GM23338 (cell line): ENCODE results near the gene SORT1. TPM values are rescaled to one million over a fixed set of nuclear protein-coding genes. Genes with fewer than 3 reads are reported as not detected.

Source experiments
- ATAC-seq: fragments of 200-7000 bp; cut with Tn5 transposase; 3 replicates; pipeline ENCODE4 v1.9.1; 2020
- DNase-seq: peaks from one replicate; pipeline ENCODE4 v3.0.0-alpha.2; 2015; ENCODE audit warnings: low spot score
- H2AFZ ChIP-seq: fragments of 200-600 bp; sonication (generic); 2 replicates; pipeline ENCODE4 v1.8.0; 2016; ENCODE audit warnings: antibody characterized with exemption, mild to moderate bottlenecking, moderate library complexity
- H3F3A ChIP-seq: fragments of 200-600 bp; sonication (generic); replicated peaks from 2 replicates; pipeline ENCODE4 v1.8.0; 2017; ENCODE audit warnings: antibody characterized with exemption, mixed run types, low read depth
- H3K27ac ChIP-seq: fragments of 200-600 bp; sonication (generic); 2 replicates; pipeline ENCODE4 v1.6.1; 2016; ENCODE audit warnings: low read depth
- H3K27me3 ChIP-seq: fragments of 200-600 bp; sonication (generic); 2 replicates; pipeline ENCODE4 v1.8.0; 2016; ENCODE audit warnings: mild to moderate bottlenecking, mixed run types, moderate library complexity; ENCODE audit not compliant: insufficient read depth
- H3K36me3 ChIP-seq: fragments of 200-600 bp; sonication (generic); 2 replicates; pipeline ENCODE4 v1.8.0; 2016; ENCODE audit warnings: mild to moderate bottlenecking; ENCODE audit not compliant: insufficient read depth
- H3K4me1 ChIP-seq: fragments of 200-600 bp; sonication (generic); 2 replicates; pipeline ENCODE4 v1.8.0; 2016; ENCODE audit warnings: mild to moderate bottlenecking, moderate library complexity; ENCODE audit not compliant: insufficient read depth
- H3K4me2 ChIP-seq: fragments of 200-600 bp; sonication (generic); 2 replicates; pipeline ENCODE4 v1.7.1; 2017; ENCODE audit warnings: mixed run types
- H3K4me3 ChIP-seq: fragments of 200-600 bp; sonication (generic); 2 replicates; pipeline ENCODE4 v1.6.1; 2016; ENCODE audit warnings: mixed run types
- H3K79me2 ChIP-seq: fragments of 200-600 bp; sonication (generic); replicated peaks from 2 replicates; pipeline ENCODE4 v1.8.0; 2017; ENCODE audit warnings: mild to moderate bottlenecking; ENCODE audit not compliant: insufficient read depth
- H3K9me2 ChIP-seq: fragments of 200-600 bp; sonication (generic); 2 replicates; pipeline ENCODE4 v1.8.0; 2017; ENCODE audit not compliant: insufficient read depth
- H4K20me1 ChIP-seq: fragments of 200-600 bp; sonication (generic); replicated peaks from 2 replicates; pipeline ENCODE4 v1.8.0; 2017; ENCODE audit warnings: mild to moderate bottlenecking; ENCODE audit not compliant: insufficient read depth
- H3K27ac Mint-ChIP-seq: 2 replicates; pipeline ENCODE4 v1.8.0; 2020; ENCODE audit warnings: inconsistent platforms, mild to moderate bottlenecking, moderate library complexity, mixed read lengths
- H3K27me3 Mint-ChIP-seq: 3 replicates; pipeline ENCODE4 v1.8.0; 2022; ENCODE audit warnings: low read depth, mild to moderate bottlenecking, moderate library complexity, mixed read lengths, inconsistent platforms; ENCODE audit not compliant: insufficient read depth, poor library complexity
- H3K36me3 Mint-ChIP-seq: 3 replicates; pipeline ENCODE4 v1.8.0; 2021; ENCODE audit warnings: low read depth, mild to moderate bottlenecking, inconsistent platforms, moderate library complexity, mixed read lengths
- H3K4me1 Mint-ChIP-seq: 3 replicates; pipeline ENCODE4 v1.8.0; 2020; ENCODE audit warnings: mild to moderate bottlenecking, inconsistent platforms, mixed read lengths
- H3K4me3 Mint-ChIP-seq: 3 replicates; pipeline ENCODE4 v1.8.0; 2021; ENCODE audit warnings: moderate library complexity, mild to moderate bottlenecking, inconsistent platforms, mixed read lengths
- H3K9me3 Mint-ChIP-seq: 3 replicates; pipeline ENCODE4 v1.8.0; 2020; ENCODE audit warnings: moderate library complexity, mild to moderate bottlenecking, inconsistent platforms, mixed read lengths
- CREB1 ChIP-seq: fragments of 250-450 bp; sonication (Bioruptor Pico); IDR thresholded peaks from 2 replicates; pipeline ENCODE4 v1.5.0; 2020; ENCODE audit warnings: low read depth, mild to moderate bottlenecking, moderate library complexity
- ETS1 ChIP-seq: IDR thresholded peaks from 2 replicates; pipeline ENCODE4 v1.6.1; 2016; ENCODE audit warnings: antibody characterized with exemption
- EZH2 ChIP-seq: fragments of 200-600 bp; sonication (generic); IDR thresholded peaks from one replicate; pipeline ENCODE4 v1.8.0; 2017; ENCODE audit warnings: antibody characterized with exemption, mild to moderate bottlenecking, low read depth; ENCODE audit not compliant: unreplicated experiment
- EZH2phosphoT487 ChIP-seq: fragments of 200-600 bp; sonication (generic); IDR thresholded peaks from one replicate; pipeline ENCODE4 v1.8.1; 2018; ENCODE audit warnings: antibody characterized with exemption; ENCODE audit not compliant: unreplicated experiment
- JUNB ChIP-seq: IDR thresholded peaks from one replicate; pipeline ENCODE4 v1.6.1; 2016; ENCODE audit warnings: antibody characterized with exemption; ENCODE audit not compliant: unreplicated experiment
- NANOG ChIP-seq: IDR thresholded peaks from 2 replicates; pipeline ENCODE4 v1.6.1; 2016; ENCODE audit warnings: antibody characterized with exemption, borderline replicate concordance
- POLR2AphosphoS5 ChIP-seq: IDR thresholded peaks from 2 replicates; pipeline ENCODE4 v1.6.1; 2016; ENCODE audit warnings: antibody characterized with exemption, low read depth
- STAT1 ChIP-seq: IDR thresholded peaks from one replicate; pipeline ENCODE4 v1.6.1; 2016; ENCODE audit warnings: antibody characterized with exemption; ENCODE audit not compliant: unreplicated experiment
- ZNF114 ChIP-seq: fragments of 250-450 bp; sonication (Bioruptor Pico); IDR thresholded peaks from 2 replicates; pipeline ENCODE4 v1.5.0; 2020; ENCODE audit warnings: mild to moderate bottlenecking, moderate library complexity
- ZNF331 ChIP-seq: fragments of 250-450 bp; sonication (Bioruptor Pico); IDR thresholded peaks from 2 replicates; pipeline ENCODE4 v1.5.0; 2020; ENCODE audit warnings: low read depth, mild to moderate bottlenecking, moderate library complexity
- ZNF462 ChIP-seq: fragments of 250-450 bp; sonication (Bioruptor Pico); IDR thresholded peaks from 2 replicates; pipeline ENCODE4 v1.5.0; 2020; ENCODE audit warnings: mild to moderate bottlenecking, moderate library complexity
- polyA plus RNA-seq: library from polyadenylated mRNA; unstranded; fragments of >200 nt; fragmentation: Nextera tagmentation; extraction: Ambion mirVana; gene quantifications from 2 replicates; pipeline ENCODE4 v1.2.1, GENCODE V29; 2016
- total RNA-seq: library from RNA; depleted of rRNA; stranded (reverse); fragments of >200 nt; shearing (Covaris generic); gene quantifications from 2 replicates; pipeline ENCODE4 v1.2.3, GENCODE V29; 2014
- TF ChIP-seq, protein P1 (sequence below), 2 experiments: fragments of 200-600 bp in 1 of 2; sonication (generic) in 1 of 2; conservative IDR thresholded peaks; 2 replicates each; pipeline versions ENCODE4 v1.5.1 to v1.6.1; 2016 to 2017; ENCODE audit warnings: antibody characterized with exemption in 2 of 2, low read depth in 2 of 2, mild to moderate bottlenecking in 2 of 2, moderate library complexity in 1 of 2
- TF ChIP-seq, protein P2 (sequence below): IDR thresholded peaks from one replicate; pipeline ENCODE4 v1.6.1; 2018; ENCODE audit warnings: antibody characterized with exemption; ENCODE audit not compliant: unreplicated experiment

SORT1 gene
- total and polyA plus RNA-seq, 2 experiments from 2014 or later, result 10.9 to 55.4 TPM

GRCh38 chr1:109381573-109381972 is 16.1 kb downstream of the SORT1 start:
- peaks cover 33% of the 10 kb centered on the region for H3K4me1 ChIP-seq
- no peaks in the 10 kb centered on the region for H3K9me3 Mint-ChIP-seq
- H3K4me3 ChIP-seq, result no peak overlapping the region
- no peak overlapping the region for H2AFZ ChIP-seq
- H3K9me2 ChIP-seq, result no peaks in the 10 kb centered on the region
- TF ChIP-seq ETS1, result no peak
- no peak for TF ChIP-seq ZNF331 (CRISPR knock-in tag)
- TF ChIP-seq JUNB, result no peak
- no peak for TF ChIP-seq CREB1 (CRISPR knock-in tag)
- no peak for TF ChIP-seq ZNF462 (CRISPR knock-in tag)
- TF ChIP-seq, protein P1, sequence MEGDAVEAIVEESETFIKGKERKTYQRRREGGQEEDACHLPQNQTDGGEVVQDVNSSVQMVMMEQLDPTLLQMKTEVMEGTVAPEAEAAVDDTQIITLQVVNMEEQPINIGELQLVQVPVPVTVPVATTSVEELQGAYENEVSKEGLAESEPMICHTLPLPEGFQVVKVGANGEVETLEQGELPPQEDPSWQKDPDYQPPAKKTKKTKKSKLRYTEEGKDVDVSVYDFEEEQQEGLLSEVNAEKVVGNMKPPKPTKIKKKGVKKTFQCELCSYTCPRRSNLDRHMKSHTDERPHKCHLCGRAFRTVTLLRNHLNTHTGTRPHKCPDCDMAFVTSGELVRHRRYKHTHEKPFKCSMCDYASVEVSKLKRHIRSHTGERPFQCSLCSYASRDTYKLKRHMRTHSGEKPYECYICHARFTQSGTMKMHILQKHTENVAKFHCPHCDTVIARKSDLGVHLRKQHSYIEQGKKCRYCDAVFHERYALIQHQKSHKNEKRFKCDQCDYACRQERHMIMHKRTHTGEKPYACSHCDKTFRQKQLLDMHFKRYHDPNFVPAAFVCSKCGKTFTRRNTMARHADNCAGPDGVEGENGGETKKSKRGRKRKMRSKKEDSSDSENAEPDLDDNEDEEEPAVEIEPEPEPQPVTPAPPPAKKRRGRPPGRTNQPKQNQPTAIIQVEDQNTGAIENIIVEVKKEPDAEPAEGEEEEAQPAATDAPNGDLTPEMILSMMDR (conservative IDR thresholded peaks at IDR 0.05; ENCODE audit: low read depth in 2 of 2), result no peak
- TF ChIP-seq NANOG, result no peak
- no peak for TF ChIP-seq ZNF114
- TF ChIP-seq POLR2AphosphoS5, result no peak
- no peak for TF ChIP-seq EZH2phosphoT487
- TF ChIP-seq, protein P2, sequence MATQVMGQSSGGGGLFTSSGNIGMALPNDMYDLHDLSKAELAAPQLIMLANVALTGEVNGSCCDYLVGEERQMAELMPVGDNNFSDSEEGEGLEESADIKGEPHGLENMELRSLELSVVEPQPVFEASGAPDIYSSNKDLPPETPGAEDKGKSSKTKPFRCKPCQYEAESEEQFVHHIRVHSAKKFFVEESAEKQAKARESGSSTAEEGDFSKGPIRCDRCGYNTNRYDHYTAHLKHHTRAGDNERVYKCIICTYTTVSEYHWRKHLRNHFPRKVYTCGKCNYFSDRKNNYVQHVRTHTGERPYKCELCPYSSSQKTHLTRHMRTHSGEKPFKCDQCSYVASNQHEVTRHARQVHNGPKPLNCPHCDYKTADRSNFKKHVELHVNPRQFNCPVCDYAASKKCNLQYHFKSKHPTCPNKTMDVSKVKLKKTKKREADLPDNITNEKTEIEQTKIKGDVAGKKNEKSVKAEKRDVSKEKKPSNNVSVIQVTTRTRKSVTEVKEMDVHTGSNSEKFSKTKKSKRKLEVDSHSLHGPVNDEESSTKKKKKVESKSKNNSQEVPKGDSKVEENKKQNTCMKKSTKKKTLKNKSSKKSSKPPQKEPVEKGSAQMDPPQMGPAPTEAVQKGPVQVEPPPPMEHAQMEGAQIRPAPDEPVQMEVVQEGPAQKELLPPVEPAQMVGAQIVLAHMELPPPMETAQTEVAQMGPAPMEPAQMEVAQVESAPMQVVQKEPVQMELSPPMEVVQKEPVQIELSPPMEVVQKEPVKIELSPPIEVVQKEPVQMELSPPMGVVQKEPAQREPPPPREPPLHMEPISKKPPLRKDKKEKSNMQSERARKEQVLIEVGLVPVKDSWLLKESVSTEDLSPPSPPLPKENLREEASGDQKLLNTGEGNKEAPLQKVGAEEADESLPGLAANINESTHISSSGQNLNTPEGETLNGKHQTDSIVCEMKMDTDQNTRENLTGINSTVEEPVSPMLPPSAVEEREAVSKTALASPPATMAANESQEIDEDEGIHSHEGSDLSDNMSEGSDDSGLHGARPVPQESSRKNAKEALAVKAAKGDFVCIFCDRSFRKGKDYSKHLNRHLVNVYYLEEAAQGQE, result no peak
- TF ChIP-seq EZH2, result no peak
- no peak for TF ChIP-seq STAT1
- DNase-seq, result no peak
- no peak overlapping the region for H3K4me3 Mint-ChIP-seq
- peaks cover 6% of the 10 kb centered on the region; the same call in 1 of the 2 replicates for H4K20me1 ChIP-seq
- H3K27ac Mint-ChIP-seq, result no peak overlapping the region
- peaks cover 7% of the 10 kb centered on the region; the same call in 2 of the 3 replicates for H3K36me3 Mint-ChIP-seq
- H3K4me1 Mint-ChIP-seq, result peaks cover 28% of the 10 kb centered on the region
- no peak for ATAC-seq
- peaks cover 89% of the 10 kb centered on the region for H3K79me2 ChIP-seq
- no peaks in the 10 kb centered on the region for H3K27me3 ChIP-seq
- H3K4me2 ChIP-seq, result no peak overlapping the region
- H3K36me3 ChIP-seq, result no peaks in the 10 kb centered on the region
- no peaks in the 10 kb centered on the region for H3K27me3 Mint-ChIP-seq
- no peak overlapping the region for H3K27ac ChIP-seq
- no peaks in the 10 kb centered on the region; the same call in 1 of the 2 replicates for H3F3A ChIP-seq
